HL-60/S4 treated with retinoic acid at 250 ng/mL for 4 days and 3 days (cell line): ENCODE data around the gene ABHD10.

Experiments
- in situ Hi-C: fragments of 300-500 bp; cut with MboI; formaldehyde crosslinking; loops from 2 replicates; pipeline ENCODE4 v1.7.0; 2022; ENCODE audit warnings: low sequenced_read_pairs

Gene ABHD10

DNA sequence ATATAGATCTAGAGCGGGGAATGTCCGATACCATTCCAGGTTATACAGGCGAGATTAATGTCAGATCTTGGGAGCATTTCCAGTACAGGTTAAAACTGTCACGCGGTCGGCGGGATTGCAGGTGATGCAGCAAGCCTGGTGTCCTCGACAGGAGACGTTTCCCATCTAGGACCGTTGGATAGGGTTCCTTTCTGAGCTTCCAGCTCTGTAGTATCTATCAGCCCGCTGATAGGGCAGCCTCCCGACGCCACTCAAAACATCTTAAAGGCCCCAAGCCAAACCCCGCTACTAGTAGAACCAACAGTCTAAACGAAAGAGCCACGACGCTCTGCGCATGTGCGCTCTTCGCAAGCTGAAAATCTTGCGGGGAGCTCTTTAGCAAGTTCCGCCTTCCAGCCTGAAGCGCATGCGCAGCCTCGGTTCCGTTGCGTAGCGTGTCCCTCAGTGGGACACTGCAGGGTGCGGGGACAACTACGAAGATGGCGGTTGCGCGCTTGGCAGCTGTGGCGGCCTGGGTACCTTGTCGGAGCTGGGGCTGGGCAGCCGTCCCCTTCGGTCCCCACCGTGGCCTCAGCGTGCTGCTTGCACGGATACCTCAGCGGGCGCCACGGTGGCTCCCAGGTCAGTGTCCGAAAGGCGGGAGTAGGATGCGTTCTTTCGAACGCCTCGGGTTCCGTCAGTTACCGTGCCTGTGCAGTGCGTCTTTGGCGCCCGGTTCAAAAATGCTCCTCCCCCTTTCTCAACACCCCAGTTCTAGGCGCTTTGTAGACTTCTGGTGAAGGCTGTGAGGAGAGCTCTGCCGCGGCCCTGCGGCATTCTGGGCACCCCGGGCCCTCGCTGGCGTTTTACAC is at the start of gene ABHD10:
ABHD10 (plus strand) TSS at position 444 of the 851 bp plus-strand sequence; CDS start at position 480, 36 bp downstream.
- in situ Hi-C loops, result no loop called here

DNA sequence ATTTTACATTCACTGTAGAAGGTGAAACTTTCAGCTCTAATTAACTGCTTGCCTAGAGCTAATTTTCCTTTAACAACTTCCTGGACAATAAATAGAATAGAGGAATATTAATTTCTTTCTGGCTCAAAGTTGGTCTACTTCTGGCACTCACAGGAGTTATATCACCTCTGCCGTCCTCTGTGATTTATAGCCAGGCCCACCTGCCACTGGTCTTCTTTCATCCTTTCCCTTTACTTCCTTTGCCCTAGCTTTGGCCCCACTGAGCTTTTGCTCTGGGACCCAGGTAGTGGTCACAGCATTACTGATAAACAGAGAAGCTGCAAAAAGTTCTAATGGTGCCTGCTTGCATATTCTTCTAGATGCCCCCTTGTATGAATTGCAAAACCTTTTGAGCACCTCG is 49.3 kb upstream of the ABHD10 start:
- in situ Hi-C loops, result no loop called here

DNA sequence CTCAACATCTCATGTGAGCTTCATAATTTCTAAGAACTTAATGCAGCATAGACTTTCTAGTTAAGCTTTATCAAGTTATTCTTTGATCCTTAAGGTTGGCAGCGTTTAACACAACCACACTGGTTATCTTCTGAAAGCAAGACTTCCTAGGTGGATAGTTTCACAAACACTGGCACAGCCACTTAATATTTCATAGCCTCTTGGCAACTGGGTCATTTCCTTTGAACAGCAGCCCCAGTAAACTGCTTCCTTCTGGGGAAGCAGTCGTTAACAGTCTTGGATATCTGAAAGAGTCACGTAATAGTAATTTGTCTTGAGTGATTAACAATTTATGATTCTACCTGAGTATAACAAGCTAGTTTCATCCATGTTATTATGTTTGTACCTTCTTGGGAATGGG is 45.9 kb upstream of the ABHD10 start:
- in situ Hi-C loops, result no loop called here

DNA sequence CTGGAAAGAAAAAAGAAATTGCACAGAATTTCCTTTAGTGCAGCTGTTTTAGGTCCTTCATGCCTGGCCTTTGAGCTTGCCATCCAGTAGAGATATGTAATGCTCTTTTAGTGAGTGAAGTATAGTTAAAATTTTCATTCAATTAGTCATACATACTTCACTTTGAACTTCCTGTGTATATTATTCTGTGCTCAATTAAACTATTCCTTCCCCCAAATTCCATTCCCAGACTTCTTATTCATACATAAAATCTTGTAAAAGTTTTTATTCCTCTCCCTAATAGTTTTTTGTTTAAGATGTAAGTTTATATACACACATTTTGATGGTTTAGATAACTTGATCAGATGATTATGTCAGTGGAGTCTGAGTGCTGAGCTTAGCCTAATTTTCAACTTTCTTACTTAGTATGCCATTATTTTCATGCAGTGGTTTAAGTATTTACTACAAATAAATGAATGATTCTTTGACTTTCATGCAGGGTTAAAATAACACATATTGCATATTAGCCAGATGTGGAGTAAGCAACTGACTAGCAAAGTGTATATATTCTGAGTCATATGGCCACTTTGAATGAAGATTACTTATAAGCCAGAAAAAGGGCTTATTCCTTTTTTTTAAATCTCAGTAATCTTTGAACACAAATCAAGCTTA is 42.5 kb upstream of the ABHD10 start:
- in situ Hi-C loops, result no loop called here

DNA sequence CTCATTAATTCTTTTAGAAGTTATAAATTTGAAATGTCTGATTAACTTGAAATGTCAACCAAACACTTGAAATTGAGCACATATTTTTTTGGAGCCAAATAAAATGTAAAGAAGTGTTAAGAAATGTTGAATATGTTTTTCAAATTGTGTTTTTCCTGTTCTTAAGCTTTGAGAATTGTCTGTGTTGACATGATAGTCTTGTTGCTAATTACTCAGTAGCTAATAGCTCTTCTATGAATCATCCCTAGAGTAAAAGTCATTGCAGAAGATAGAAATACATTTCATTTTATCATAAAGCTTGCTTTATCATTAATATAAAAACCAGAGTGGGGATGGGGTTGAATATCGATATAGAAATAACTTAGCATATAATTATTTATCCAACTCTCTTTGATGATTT is 41.9 kb upstream of the ABHD10 start:
- in situ Hi-C loops, result no loop called here

DNA sequence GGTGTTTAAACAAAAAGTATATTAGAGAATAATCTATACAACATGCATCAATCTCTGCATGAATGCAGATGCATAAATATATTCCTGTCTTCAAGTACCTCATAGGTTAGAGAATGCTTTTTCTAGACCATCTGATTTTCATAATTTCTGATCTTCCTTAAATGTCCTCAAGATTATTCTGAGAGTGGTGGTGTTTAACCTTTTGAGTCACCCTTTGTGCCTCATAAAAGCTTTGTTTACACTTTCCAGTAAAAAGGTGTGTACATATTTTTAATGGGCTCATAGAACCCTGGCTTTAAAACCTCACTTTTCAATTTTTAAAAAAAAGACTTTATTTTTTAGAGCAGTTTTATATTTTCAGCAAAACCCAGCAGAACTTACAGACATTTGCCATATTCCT is 41.0 kb upstream of the ABHD10 start:
- in situ Hi-C loops, result no loop called here

DNA sequence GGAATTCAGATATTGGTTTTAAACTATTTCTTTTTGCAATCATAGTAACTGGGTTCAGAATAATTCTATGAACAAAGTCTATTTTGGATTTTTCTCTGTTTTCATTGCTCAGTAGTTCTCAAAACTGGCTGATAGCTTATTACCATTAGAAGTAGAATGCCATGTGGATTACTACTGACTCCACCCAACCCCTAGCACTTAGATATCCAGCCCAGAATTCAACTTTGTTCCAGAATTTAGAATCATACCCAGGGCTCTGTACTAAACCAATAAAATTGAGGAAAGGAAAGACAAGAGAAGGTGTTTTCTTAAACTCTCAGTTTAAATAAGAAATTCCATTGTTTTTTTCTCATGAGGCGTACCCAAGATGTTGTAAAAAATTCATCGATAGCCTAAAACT is 39.0 kb upstream of the ABHD10 start:
- in situ Hi-C loops, result no loop called here

DNA sequence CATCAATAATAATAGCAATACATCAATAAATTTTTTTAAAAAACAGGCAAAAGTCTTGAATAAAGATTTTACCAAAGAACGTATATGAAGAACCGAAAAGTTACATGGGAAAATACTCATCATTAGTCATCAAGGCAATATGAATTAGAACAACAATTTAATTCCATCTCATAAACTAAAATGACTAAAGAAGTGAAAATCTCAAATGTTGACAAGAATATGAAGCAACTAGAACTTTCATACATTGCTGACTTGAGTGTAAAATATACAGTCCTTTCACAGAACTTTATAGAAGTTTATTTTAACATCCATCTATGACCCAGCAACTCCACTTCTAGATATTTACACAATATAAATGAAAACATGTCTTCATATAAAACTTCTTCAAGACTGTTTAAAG is 35.3 kb upstream of the ABHD10 start:
- in situ Hi-C loops, result no loop called here

DNA sequence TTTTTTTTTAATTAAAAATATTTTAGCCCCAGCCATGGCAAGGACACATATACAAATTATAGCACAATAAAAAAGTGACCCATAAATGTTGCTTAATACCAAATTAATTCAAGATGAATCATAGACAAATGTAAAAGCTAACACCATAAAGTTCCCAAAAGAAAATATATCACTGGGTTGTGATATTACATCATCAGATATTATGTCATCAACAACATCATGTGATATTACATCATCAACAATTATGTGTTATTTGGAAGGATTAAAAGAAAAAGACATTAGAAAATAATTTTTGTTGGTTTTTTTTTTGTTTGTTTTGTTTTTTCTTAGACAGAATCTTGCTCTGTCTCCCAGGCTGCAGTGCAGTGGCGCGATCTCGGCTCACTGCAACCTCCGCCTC is 34.5 kb upstream of the ABHD10 start:
- in situ Hi-C loops, result no loop called here

DNA sequence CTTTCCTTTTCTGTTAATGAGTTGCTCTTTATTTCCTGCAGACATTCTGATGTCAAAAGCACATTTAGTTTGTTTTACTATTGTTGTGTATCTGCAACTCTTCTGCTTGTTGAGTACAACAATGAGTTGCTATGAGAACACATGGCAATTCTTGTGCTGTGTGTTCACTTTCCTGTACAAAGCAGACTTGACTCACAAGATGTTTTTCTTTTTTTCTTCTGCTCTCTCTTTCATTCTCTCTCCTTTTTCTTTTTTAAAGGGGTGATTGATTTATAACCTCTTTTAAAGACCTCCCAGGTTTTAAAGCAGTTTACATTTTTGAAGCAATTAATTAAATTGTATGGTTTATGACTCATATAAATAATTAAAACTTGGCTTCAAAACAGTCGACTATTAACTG is 31.6 kb upstream of the ABHD10 start:
- in situ Hi-C loops, result no loop called here

DNA sequence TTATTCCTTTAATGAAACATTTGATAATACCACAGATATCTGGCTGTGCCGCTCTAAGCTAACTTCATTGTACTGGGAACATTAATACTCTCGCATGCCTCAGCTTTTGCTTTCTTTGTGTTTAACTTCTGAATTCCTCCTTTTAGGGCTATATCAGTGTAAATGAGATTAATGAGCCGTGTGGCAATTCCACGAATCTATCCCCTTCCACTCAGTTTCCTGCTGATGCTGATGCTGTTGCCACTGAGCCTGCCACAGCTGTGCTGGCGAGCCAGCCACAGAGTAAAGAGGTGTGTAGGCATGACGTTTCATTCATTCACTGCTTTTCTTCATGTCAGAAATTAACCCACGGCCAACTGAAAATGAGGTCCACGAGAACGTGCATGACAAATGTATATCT is 30.0 kb upstream of the ABHD10 start:
- in situ Hi-C loops, result no loop called here

DNA sequence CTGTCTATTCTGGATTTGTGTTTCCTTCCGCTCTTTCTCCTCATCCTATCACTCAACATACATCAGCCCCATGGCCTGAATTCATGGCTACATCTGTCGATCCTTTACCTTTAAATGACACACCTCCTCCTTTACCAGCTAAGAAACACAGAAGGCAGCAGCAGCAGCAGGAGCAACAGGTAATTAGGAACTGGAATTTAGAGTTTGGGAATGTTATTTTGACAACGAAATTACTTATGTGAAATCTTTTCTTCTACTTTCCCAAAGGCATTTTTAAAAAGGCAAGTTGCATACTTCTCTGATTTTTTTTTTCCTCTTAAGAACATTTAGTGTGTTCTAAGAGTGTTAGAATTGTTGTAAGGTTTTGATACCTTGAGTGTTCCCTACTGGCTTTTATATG is 29.1 kb upstream of the ABHD10 start:
- in situ Hi-C loops, result loop anchor here (25.0 kb wide), 1 partner anchor 237 kb away; no protein-coding TSS in a partner anchor

DNA sequence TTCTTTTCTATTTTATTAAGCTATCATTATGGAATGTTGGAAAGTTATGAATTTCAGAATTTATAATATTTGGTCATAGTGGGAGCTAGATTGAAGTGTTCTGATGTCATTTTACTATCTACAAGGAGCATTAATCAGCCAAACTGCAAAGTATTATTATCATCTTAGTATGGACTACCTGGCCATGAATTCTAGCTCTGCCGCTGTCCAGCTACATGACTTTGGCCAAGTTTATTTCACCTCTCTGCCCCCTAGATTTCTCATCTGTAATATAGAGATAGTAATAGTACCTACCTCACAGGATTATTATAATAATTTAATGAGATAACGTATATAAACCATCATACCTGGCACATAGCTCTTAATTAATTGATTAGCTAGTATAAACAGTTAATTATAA is 27.8 kb upstream of the ABHD10 start:
- in situ Hi-C loops, result loop anchor here (25.0 kb wide), 1 partner anchor 239 kb away; no protein-coding TSS in a partner anchor

DNA sequence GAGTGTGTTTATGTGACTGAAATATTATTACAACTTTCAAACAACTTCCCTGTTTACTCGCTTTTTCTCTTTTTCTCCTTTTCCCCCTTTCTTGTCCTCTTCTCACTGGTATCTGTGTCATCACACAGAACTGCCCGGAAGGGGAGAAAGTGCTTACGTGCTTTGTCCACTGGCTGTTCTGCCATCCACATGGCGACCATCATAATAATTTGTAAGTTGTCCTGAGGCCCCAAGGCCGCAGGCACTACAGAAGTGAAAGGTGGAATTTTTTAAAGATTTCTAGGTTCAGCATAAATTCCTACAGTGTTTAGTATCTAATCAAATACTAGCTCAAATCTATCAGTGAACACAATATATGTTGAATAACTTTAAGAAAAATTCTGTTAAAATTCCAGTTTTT is 26.7 kb upstream of the ABHD10 start:
- in situ Hi-C loops, result loop anchor here (25.0 kb wide), 1 partner anchor 240 kb away; no protein-coding TSS in a partner anchor

DNA sequence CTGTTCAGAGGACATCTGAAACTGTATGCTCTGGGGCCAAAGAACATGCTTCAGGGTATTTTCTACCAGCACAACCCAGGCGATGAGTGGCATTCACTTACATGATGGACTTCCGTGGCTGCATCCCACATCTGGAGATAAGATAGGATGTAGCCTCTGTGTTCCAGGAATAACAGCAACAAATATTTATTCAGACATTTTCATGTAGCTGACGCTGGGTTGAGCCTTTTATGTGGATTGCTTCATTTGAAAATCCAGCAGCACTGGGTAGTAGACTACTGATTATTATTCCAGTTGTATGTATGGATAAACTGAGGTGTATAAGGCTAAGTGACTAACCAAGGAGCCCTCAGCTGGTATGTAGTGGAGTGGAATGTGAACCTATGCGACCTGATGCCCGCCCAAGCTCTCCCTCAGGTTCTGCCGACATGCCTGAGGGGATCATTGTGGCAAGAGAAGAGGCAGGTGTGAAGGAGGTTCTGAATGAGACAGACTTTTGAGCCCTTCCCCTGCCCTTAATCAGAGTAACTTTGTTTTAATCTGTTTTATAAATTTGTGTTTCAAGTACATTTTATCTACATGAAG is 25.9 kb upstream of the ABHD10 start:
- in situ Hi-C loops, result loop anchor here (25.0 kb wide), 1 partner anchor 241 kb away; no protein-coding TSS in a partner anchor

DNA sequence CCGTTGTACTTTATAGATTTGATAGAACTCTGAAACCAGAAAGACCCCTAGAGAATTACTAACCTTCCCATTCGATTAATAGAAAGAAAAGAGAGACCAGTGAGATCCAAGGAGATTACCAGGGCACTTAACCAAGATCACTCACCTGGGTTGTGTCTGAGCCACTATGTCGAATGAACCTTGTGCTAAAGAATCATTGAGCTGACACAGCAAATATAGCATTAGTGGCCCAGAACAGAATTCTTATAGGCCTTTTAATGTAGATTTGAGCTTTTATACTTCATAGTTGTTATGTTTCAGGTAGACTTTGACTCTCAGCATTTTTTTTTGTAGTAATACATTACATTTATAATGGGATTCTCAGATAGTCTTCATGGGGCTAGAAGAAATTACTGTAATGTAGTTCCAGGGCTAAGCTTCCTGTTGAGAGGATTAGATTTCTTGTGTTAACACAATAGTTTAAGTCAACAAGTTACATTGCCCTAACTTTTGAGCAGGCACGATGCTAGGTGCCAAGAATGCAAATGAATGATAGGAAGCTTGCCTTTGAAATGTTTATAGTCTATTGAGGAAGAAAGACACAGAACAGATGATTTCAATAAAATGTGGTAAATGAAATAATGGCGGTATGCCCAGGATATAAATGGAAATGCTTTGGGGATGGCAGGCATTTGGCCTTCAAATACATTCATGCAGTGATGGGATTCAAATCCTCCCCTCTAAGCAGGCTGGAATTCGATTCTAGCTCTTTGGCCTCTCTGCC is 24.4 kb upstream of the ABHD10 start:
- in situ Hi-C loops, result loop anchor here (25.0 kb wide), 1 partner anchor 242 kb away; no protein-coding TSS in a partner anchor

DNA sequence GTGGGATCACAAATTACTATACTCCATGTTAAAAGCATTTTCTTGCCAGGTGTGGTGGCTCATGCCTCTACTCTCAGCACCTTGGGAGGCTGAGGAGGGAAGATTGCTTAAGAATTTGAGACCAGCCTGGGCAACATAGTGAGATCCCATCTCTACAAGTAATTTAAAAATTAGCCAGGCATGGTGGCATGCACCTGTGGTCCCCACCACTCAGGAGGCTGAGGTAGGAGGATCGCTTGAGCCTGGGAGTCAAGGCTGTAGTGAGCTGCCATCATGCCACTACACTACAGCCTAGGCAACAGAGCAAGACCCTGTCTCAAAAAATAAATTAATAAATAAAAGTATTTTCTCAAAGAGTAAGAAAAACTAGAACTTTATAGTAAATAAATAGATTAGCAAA is 22.9 kb upstream of the ABHD10 start:
- in situ Hi-C loops, result loop anchor here (25.0 kb wide), 1 partner anchor 244 kb away; no protein-coding TSS in a partner anchor

DNA sequence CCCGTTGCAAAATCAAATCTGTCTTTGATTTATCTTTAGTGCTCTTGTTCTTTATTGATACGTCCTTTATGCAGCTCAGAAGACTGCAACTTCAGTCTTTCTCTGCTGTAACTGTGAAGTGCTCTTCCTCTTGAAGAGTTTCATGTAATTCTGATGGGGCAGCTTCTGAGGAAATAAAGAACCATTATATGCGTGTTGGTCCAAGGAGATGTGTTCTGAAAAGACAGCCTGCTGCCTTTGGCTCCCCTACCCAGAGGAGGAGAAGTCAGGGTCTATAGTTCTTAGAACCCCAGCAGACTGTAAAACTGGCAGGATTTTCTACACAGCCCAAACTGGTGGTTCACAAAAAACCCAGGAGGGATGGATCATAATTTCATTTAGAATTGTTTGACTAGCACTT is 22.4 kb upstream of the ABHD10 start:
- in situ Hi-C loops, result loop anchor here (25.0 kb wide), 1 partner anchor 244 kb away; no protein-coding TSS in a partner anchor

DNA sequence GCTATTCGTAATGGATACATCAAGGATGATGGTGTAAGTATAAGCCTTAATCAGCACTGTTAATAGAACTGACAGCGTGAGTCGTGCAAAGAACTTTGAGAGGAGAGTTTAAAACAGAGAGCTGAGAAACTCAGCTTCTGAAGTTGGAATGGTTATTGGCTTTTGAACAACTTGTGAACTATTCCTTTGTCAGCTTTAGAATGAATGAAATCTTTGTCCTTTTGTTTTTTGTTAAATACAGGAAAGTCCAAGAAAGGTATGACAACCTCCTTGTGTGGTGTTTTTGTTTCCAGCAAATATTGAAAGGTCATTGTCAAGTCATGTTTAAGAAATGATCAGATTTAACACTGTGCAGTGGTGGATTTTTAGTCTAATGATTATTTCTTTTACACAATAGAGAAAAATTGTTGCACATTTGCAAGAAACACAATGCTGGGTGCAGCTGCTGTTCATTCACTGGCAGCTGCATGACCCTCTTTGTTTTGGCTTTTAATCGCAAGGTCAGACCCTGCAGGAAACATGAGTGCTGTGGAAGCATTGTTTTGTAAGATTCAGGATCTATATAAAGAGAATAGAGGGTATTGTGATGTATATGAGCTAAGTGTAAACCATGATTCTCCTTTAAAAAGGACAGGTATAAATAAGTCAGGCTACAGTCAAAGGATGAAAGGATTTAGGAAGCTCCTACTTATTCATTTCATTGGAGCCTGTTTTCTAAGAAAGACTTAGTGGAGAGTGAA is 21.7 kb upstream of the ABHD10 start:
- in situ Hi-C loops, result loop anchor here (25.0 kb wide), 1 partner anchor 245 kb away; no protein-coding TSS in a partner anchor
